Stimulated activated CD4-positive, alpha-beta T cell treated with anti-CD3 and anti-CD28 coated beads, Interleukin-2, amount 100 ng/mL, for 24 hours (primary cell): ENCODE results near the gene DAP.
"Not testable (repeated sequence)": the region's sequence is repeated elsewhere in the genome, so short reads cannot be mapped to it uniquely, and the experiment has no call there.

ENCODE experiments used
- DNase-seq, 2 donors: peaks; one replicate each; pipeline ENCODE4 v3.0.0-alpha.2; 2020

The DAP gene, protein sequence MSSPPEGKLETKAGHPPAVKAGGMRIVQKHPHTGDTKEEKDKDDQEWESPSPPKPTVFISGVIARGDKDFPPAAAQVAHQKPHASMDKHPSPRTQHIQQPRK

GRCh38 chr5:10761185-10761932, at the start of gene DAP:
Gene DAP, minus strand, starts transcription at chr5:10761234. Its CDS starts 166 bp downstream, at chr5:10761068.
- peak; percentile 85 to 88 for DNase-seq

DNA sequence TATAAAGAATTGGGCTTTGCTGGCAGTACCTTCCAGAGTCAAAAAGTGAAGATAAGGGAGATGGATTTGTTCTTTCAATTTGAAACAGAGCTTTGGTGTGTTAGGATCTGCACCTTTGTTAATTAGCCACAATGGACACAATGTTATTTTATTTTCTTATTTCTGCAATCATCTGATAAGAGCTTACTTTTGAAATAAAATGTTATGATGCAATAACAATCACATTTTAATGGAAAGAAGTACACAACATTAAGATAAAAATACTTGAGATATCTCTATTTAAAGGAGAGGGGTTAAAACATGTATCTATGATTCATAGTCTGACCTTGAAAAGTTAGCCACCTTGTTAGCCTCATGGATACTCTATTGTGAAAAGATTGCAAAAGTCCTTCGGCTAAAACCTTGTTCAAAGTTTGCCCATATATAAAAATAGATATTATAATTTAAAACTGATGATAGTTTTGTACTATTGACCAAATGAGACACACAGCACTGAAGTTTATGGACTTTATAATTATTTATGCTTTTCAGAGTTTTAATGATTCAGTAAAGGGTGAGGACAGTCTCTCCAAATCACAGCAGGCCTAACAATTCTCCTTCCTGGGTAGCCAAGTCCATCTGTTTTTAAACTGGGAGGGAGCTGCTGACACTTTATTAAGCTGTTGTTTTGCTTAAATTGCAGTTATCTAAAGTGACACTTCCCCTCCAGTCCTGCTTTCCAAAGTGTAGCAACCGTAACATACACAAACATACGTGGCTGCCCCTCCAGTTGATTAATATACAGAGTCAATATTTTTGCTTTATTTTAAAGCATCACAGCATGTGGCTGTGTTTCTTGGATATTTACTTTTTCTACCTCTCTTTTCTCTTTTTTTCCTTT, 47.6 kb upstream of the DAP start:
- DNase-seq = no peak

GRCh38 chr5:10801931-10802666, 41.1 kb upstream of the DAP start:
- DNase-seq = no peak

DNA sequence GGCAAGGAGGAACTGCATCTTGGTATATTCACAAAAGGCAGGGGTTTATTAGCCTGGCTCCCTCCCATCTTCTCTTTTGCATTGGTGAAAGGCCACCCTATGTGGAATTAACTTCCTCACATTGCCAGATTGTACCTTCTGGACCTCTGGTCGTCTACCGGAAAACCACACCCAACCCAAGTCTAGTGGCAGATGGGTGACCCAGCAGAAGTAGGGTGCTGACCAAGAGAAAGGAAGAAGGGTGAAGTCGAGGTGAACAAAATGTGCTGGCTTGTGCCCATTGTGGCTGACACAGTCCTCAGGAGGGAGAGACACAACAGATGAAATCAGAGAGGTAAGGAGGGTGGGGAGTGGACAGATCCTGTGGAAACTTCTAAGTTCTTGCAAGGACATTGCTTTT, 39.8 kb upstream of the DAP start:
- no peak for DNase-seq

DNA sequence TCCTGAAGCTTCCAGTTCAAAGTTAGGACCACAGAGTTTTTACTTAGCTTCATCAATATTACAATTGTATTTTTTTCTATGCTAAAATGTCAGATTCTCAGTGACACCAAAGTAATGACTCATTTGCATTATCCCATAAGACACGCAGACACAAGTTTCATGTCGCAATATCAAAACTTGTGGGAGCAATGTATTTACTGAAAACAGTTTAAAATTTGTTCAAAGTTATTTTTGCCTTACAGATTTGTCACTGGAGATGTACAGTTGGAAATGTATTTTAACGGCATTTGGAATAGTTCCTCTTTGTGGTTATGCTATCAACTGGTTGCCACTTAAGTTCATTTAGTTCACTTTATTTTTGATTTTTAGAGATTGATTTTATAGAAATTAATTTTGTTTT, 36.2 kb upstream of the DAP start:
- DNase-seq = no peak

GRCh38 chr5:10793785-10794184, 32.8 kb upstream of the DAP start:
- no peak for DNase-seq

DNA sequence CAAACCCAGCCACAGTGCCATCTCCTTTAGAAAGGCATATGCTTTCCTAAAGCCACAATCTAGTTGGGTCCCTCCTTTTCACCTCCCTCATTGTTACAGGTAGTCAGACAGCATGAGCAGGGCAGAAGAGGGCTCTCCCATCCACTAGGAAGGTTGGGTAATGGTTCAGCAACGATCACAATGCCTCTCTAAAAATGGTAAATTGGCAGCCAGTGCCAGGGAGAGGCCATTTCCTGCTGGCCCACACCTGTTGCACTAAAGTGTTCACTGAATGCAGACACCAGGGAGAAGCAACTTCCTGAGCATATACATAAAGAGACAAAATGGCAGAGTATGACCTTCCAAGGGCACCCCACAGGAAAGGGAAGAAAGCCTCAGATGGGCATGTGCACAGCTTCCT, 31.3 kb upstream of the DAP start:
- no peak for DNase-seq

- no peak for DNase-seq
Measured at GRCh38 chr5:10789726-10790125, 28.7 kb upstream of the DAP start.

- DNase-seq = no peak
Measured at GRCh38 chr5:10789021-10789420, 28.0 kb upstream of the DAP start.

DNA sequence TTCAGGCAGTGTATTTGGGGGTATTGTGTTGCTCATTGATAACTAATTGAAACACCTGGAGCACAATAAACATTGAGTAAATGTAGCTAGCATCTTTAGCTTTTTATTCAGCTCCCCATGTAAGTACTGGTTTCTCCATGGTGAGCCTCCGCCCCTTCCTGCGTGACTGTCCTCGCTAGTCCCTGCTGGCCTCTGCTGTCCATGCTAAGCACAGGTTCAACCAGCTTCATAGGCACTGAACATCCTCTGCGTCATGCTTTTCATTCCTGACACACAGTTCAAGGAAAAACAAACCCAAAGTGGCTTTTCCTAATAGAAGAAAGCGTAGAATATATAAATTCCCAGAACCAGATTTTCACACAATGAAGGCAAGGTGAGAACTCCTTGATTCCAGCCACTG, 27.3 kb upstream of the DAP start:
- no peak for DNase-seq

DNA sequence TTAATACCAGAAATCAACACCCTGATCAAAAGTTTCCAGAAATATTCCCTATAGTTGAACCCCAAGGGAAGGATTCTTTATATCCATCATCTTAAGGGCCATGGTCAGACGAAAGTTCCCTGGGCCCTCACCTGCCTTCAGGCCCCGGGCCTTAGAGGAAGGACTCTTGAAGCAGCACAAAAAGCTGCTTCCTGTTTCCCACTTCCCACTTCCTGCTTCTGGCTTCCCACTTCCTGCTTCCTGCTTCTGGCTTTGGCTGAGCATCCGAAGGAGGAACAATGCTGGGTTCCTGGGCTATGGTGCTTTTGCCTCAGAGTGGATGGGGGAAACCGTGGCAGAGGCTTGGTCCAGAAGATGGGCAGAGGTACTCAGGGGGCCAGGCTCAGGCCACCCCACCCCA, 25.8 kb upstream of the DAP start:
- DNase-seq = no peak

- not testable (repeated sequence) for DNase-seq
Measured at GRCh38 chr5:10780208-10780607, 19.2 kb upstream of the DAP start.

DNA sequence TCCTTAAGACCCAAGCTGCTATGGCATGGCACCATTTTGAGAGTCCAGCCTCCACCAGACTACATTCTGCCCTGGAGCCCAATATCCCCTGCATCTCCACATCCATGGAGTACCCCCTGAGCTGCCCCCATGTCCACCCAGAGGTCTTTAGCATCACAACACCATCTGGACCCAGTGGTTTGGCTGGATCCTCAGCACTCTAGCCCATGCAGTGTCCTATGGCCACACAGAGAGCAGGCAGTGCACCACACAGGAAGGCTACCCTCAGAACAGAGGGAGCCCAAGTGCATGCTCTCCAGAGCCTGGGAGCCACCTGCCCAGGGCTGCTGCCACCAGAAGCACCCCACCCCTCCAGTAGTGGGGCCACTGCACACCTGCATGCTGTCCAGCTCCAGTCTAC, 18.6 kb upstream of the DAP start:
- no peak for DNase-seq

- no peak for DNase-seq
Measured at GRCh38 chr5:10778179-10778910, 17.3 kb upstream of the DAP start.

GRCh38 chr5:10775646-10776045, 14.6 kb upstream of the DAP start:
- no peak for DNase-seq

DNA sequence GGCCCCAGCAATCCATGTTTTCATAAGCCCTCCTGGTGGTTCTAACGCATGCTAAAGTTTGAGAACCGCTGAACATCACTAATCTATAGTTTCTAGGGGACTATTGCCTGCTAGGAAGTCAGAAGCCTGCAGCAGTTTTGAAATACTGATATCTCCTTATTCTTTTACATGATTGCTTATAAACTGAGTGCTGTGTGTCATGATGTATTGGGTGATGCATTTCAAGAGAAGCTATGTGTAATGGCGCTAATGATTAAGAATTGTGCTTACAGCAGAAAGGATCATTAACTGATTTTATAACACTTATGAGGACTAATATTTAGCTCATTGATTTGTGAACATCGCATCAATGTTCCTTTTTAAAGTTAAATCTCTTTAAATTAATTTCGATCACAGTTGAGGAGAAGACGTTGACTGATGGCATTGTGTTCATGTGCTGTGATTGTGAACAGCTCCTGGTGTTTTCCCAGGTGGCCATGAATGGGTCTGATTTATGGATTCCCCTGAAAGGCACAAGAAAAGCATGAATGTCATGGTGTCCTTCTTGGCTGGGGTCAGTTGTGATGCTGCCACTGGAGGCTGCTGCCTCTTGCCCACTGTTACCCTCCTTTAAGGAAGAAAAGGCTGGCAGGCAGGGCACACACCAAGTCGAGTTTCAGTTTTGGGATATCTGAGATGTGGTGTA, 12.0 kb upstream of the DAP start:
- no peak for DNase-seq

- DNase-seq = no peak
Measured at GRCh38 chr5:10768328-10768899, 7.4 kb upstream of the DAP start.

GRCh38 chr5:10762776-10763500, 1.9 kb upstream of the DAP start:
- no peak for DNase-seq

- DNase-seq = no peak
Measured at GRCh38 chr5:10761933-10762775, 1.1 kb upstream of the DAP start.

- DNase-seq = no peak
Measured at GRCh38 chr5:10760921-10761184, 181 bp downstream of the DAP start.
